ENCODE measurements around the gene SPI1.

The SPI1 gene

GRCh38 chr11:47399860-47400767 is 21.8 kb upstream of the SPI1 start (continued):
- peak; percentile 79 for TF ChIP-seq ZNF398 (tag by site-specific recombination; IDR thresholded peaks at IDR 0.05)
- TF ChIP-seq PRDM1 (tag by site-specific recombination; IDR thresholded peaks at IDR 0.05): peak; percentile 50; the same call in 1 of the 2 replicates
- peak; percentile 89 for TF ChIP-seq GLIS1 (tag by site-specific recombination; IDR thresholded peaks at IDR 0.05)
- no peak for TF ChIP-seq ZNF707 (tag by site-specific recombination; IDR thresholded peaks at IDR 0.05)
- peak; percentile 42; the same call in 1 of the 2 replicates for TF ChIP-seq KLF10 (tag by site-specific recombination; IDR thresholded peaks at IDR 0.05)

- POLR2A ChIA-PET: no interaction called here
- TF ChIP-seq ZNF426 (tag by site-specific recombination; IDR thresholded peaks at IDR 0.05) (no peak), ZNF214 (tag by site-specific recombination; IDR thresholded peaks at IDR 0.05; ENCODE audit: borderline replicate concordance) (no peak), ZNF223 (tag by site-specific recombination; IDR thresholded peaks at IDR 0.05) (no peak), ZNF677 (tag by site-specific recombination; IDR thresholded peaks at IDR 0.05) (no peak), PATZ1 (tag by site-specific recombination; IDR thresholded peaks at IDR 0.05) (no peak), ZNF140 (tag by site-specific recombination; IDR thresholded peaks at IDR 0.05) (no peak), ZNF561 (tag by site-specific recombination; IDR thresholded peaks at IDR 0.05; ENCODE audit: borderline replicate concordance) (no peak)
- TF ChIP-seq, protein P1, sequence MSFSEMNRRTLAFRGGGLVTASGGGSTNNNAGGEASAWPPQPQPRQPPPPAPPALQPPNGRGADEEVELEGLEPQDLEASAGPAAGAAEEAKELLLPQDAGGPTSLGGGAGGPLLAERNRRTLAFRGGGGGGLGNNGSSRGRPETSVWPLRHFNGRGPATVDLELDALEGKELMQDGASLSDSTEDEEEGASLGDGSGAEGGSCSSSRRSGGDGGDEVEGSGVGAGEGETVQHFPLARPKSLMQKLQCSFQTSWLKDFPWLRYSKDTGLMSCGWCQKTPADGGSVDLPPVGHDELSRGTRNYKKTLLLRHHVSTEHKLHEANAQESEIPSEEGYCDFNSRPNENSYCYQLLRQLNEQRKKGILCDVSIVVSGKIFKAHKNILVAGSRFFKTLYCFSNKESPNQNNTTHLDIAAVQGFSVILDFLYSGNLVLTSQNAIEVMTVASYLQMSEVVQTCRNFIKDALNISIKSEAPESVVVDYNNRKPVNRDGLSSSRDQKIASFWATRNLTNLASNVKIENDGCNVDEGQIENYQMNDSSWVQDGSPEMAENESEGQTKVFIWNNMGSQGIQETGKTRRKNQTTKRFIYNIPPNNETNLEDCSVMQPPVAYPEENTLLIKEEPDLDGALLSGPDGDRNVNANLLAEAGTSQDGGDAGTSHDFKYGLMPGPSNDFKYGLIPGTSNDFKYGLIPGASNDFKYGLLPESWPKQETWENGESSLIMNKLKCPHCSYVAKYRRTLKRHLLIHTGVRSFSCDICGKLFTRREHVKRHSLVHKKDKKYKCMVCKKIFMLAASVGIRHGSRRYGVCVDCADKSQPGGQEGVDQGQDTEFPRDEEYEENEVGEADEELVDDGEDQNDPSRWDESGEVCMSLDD (tag by site-specific recombination; IDR thresholded peaks at IDR 0.05): no peak
- TF ChIP-seq, protein P2, sequence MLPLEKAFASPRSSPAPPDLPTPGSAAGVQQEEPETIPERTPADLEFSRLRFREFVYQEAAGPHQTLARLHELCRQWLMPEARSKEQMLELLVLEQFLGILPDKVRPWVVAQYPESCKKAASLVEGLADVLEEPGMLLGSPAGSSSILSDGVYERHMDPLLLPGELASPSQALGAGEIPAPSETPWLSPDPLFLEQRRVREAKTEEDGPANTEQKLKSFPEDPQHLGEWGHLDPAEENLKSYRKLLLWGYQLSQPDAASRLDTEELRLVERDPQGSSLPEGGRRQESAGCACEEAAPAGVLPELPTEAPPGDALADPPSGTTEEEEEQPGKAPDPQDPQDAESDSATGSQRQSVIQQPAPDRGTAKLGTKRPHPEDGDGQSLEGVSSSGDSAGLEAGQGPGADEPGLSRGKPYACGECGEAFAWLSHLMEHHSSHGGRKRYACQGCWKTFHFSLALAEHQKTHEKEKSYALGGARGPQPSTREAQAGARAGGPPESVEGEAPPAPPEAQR (tag by site-specific recombination; IDR thresholded peaks at IDR 0.05): no peak
- CTCF ChIA-PET: interaction anchor here (0.8 to 4.9 kb wide), 4 partner anchors 9 to 26 kb away, joined by 3 to 32 read pairs (median 6); no protein-coding TSS in a partner anchor
- no peaks in the 10 kb centered on the region; the same call in 1 of the 2 replicates for H3K4me1 ChIP-seq (ENCODE audit: control insufficient read depth, insufficient read depth, low read length)
- H3K36me3 ChIP-seq (ENCODE audit: control insufficient read depth in 2 of 2, insufficient read depth in 1 of 2, low read length in 2 of 2): no peaks in the 10 kb centered on the region
- H3K9me3 ChIP-seq (ENCODE audit: control insufficient read depth, insufficient read depth, low read depth, low read length): no peaks in the 10 kb centered on the region
- no peak overlapping the region for H3K27ac ChIP-seq (ENCODE audit: extremely low read depth, low read depth, low read length)
- H3K4me3 ChIP-seq (ENCODE audit: low read depth, low read length): no peak overlapping the region
Measured at GRCh38 chr11:47398551-47398950, 20.2 kb upstream of the SPI1 start.

Data from HEK293 (cell line).